GDM1 (cell line): ENCODE measurements around the gene TRIML2.

ENCODE experiments used
- DNase-seq: peaks from one replicate; lab custom pipeline; 2025; lab: John Stamatoyannopoulos, UW

The TRIML2 gene

GRCh38 chr4:188109157-188109755, at the start of gene TRIML2:
Gene TRIML2 (minus strand): TSS chr4:188109603. CDS start chr4:188105368, 4,235 bp downstream.
- DNase-seq = no peak

- no peak for DNase-seq
Observed at GRCh38 chr4:188158336-188158735, 48.9 kb upstream of the TRIML2 start.

GRCh38 chr4:188154668-188155405, 45.4 kb upstream of the TRIML2 start:
- no peak for DNase-seq

GRCh38 chr4:188147776-188148175, 38.4 kb upstream of the TRIML2 start:
- no peak for DNase-seq

GRCh38 chr4:188147176-188147575, 37.8 kb upstream of the TRIML2 start:
- no peak for DNase-seq

- DNase-seq = no peak
Observed at GRCh38 chr4:188146618-188147017, 37.2 kb upstream of the TRIML2 start.

GRCh38 chr4:188145601-188146000, 36.2 kb upstream of the TRIML2 start:
- DNase-seq = no peak

- no peak for DNase-seq
Observed at GRCh38 chr4:188143731-188144130, 34.3 kb upstream of the TRIML2 start.

GRCh38 chr4:188139671-188140070, 30.3 kb upstream of the TRIML2 start:
- no peak for DNase-seq

- no peak for DNase-seq
Observed at GRCh38 chr4:188139141-188139540, 29.7 kb upstream of the TRIML2 start, which contains the start of gene TRIML1. Gene TRIML1 (plus strand): TSS chr4:188139441. CDS start chr4:188139559, 118 bp downstream.

GRCh38 chr4:188138227-188138626, 28.8 kb upstream of the TRIML2 start:
- DNase-seq = no peak

GRCh38 chr4:188132232-188132631, 22.8 kb upstream of the TRIML2 start:
- no peak for DNase-seq

GRCh38 chr4:188130355-188130754, 21.0 kb upstream of the TRIML2 start:
- no peak for DNase-seq

GRCh38 chr4:188127214-188127874, 17.9 kb upstream of the TRIML2 start:
- DNase-seq = no peak

- no peak for DNase-seq
Observed at GRCh38 chr4:188121530-188121929, 12.1 kb upstream of the TRIML2 start.

- no peak for DNase-seq
Observed at GRCh38 chr4:188117631-188118324, 8.4 kb upstream of the TRIML2 start.

- DNase-seq = no peak
Observed at GRCh38 chr4:188113156-188113555, 3.8 kb upstream of the TRIML2 start.

- DNase-seq = no peak
Observed at GRCh38 chr4:188111955-188112354, 2.6 kb upstream of the TRIML2 start.

GRCh38 chr4:188110741-188111471, 1.5 kb upstream of the TRIML2 start:
- DNase-seq = no peak

GRCh38 chr4:188110036-188110435, 633 bp upstream of the TRIML2 start:
- no peak for DNase-seq

- no peak for DNase-seq
Observed at GRCh38 chr4:188107931-188108843, 1.2 kb downstream of the TRIML2 start.
